ENCODE results near the gene LPCAT3. TPM values are rescaled to one million over a fixed set of nuclear protein-coding genes. Genes with fewer than 3 reads are reported as not detected.

LPCAT3 gene
- total and polyA plus RNA-seq, 2 of the 13 experiments (the other 11 are each of a cell fraction or from before 2014, with no cell fraction given), result 44.5 to 64.3 TPM

DNA sequence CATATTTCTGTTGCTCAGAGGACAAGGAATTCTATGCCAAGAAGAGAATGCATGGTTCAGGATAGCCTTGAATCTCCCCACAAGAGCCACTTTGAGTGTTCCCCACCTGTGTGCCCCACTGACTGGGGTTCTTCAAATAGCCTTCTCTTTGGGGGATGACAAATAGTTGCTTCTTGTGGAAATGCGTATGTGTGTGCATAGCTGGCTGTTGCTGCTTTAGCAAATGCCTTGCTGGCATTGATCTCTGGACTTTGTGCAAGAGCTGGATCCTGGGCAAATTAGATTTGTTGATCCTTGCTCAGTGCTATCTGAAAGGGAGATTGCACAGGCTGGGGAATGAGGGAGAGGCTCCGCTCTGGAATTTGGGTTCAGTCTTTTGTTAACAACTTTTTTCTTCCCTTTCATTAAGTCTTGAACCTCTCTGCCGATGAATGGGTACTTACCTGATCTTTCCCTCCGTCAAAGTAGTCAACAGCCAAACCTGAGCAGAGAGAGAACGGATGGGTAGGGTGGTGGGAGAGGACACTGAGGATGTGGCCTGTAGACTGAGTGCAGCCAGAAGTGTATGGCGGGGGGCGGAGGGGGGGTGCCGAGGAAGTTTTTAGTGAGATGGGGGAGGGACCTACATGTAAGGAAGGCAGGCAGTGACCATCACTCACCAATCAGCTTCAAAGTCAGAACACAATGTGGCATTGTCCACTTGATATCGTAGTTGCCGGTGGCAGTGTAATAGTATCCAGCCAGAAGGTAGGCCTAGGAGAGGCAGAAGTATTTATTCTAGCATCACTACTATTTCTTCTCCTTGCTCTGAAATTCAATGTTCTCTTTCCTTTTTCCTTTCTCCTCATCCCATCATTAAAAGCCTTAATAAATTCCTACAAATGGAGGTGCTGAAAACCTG is 36.9 kb downstream of the LPCAT3 start (continued):
- TF ChIP-seq, protein P1, sequence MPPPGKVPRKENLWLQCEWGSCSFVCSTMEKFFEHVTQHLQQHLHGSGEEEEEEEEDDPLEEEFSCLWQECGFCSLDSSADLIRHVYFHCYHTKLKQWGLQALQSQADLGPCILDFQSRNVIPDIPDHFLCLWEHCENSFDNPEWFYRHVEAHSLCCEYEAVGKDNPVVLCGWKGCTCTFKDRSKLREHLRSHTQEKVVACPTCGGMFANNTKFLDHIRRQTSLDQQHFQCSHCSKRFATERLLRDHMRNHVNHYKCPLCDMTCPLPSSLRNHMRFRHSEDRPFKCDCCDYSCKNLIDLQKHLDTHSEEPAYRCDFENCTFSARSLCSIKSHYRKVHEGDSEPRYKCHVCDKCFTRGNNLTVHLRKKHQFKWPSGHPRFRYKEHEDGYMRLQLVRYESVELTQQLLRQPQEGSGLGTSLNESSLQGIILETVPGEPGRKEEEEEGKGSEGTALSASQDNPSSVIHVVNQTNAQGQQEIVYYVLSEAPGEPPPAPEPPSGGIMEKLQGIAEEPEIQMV (CRISPR knock-in tag; IDR thresholded peaks at IDR 0.05; ENCODE audit: low read depth), result no peak
- TF ChIP-seq NFYB (CRISPR knock-in tag; IDR thresholded peaks at IDR 0.05) (no peak), SALL1 (CRISPR knock-in tag; IDR thresholded peaks at IDR 0.05) (peak; percentile 82), MEIS2 (CRISPR knock-in tag; IDR thresholded peaks at IDR 0.05) (0 out of 2 replicates have a peak, but pooled peaks have one; percentile 3), ZNF563 (CRISPR knock-in tag; IDR thresholded peaks at IDR 0.05) (peak; percentile 58; the same call in 1 of the 2 replicates), HES4 (CRISPR knock-in tag; IDR thresholded peaks at IDR 0.05; ENCODE audit: borderline replicate concordance) (no peak), ZNF577 (CRISPR knock-in tag; IDR thresholded peaks at IDR 0.05; ENCODE audit: borderline replicate concordance, low read depth) (no peak), DPF2 (CRISPR knock-in tag; IDR thresholded peaks at IDR 0.05; ENCODE audit: borderline replicate concordance, low read depth) (peak; percentile 80; the same call in 1 of the 2 replicates), SMAD1 (CRISPR knock-in tag; IDR thresholded peaks at IDR 0.05; ENCODE audit: borderline replicate concordance, low read depth) (no peak), MED1 (CRISPR knock-in tag; IDR thresholded peaks at IDR 0.05) (peak; percentile 78), ZNF326 (CRISPR knock-in tag; IDR thresholded peaks at IDR 0.05; ENCODE audit: borderline replicate concordance) (no peak), RFX1 (IDR thresholded peaks at IDR 0.05) (no peak), ZNF598 (CRISPR knock-in tag; IDR thresholded peaks at IDR 0.05; ENCODE audit: borderline replicate concordance) (no peak)
- TF ChIP-seq, protein P2, sequence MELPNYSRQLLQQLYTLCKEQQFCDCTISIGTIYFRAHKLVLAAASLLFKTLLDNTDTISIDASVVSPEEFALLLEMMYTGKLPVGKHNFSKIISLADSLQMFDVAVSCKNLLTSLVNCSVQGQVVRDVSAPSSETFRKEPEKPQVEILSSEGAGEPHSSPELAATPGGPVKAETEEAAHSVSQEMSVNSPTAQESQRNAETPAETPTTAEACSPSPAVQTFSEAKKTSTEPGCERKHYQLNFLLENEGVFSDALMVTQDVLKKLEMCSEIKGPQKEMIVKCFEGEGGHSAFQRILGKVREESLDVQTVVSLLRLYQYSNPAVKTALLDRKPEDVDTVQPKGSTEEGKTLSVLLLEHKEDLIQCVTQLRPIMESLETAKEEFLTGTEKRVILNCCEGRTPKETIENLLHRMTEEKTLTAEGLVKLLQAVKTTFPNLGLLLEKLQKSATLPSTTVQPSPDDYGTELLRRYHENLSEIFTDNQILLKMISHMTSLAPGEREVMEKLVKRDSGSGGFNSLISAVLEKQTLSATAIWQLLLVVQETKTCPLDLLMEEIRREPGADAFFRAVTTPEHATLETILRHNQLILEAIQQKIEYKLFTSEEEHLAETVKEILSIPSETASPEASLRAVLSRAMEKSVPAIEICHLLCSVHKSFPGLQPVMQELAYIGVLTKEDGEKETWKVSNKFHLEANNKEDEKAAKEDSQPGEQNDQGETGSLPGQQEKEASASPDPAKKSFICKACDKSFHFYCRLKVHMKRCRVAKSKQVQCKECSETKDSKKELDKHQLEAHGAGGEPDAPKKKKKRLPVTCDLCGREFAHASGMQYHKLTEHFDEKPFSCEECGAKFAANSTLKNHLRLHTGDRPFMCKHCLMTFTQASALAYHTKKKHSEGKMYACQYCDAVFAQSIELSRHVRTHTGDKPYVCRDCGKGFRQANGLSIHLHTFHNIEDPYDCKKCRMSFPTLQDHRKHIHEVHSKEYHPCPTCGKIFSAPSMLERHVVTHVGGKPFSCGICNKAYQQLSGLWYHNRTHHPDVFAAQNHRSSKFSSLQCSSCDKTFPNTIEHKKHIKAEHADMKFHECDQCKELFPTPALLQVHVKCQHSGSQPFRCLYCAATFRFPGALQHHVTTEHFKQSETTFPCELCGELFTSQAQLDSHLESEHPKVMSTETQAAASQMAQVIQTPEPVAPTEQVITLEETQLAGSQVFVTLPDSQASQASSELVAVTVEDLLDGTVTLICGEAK (IDR thresholded peaks at IDR 0.05), result no peak
- TF ChIP-seq, protein P2 (CRISPR knock-in tag; IDR thresholded peaks at IDR 0.05), result no peak
- TF ChIP-seq, protein P3, sequence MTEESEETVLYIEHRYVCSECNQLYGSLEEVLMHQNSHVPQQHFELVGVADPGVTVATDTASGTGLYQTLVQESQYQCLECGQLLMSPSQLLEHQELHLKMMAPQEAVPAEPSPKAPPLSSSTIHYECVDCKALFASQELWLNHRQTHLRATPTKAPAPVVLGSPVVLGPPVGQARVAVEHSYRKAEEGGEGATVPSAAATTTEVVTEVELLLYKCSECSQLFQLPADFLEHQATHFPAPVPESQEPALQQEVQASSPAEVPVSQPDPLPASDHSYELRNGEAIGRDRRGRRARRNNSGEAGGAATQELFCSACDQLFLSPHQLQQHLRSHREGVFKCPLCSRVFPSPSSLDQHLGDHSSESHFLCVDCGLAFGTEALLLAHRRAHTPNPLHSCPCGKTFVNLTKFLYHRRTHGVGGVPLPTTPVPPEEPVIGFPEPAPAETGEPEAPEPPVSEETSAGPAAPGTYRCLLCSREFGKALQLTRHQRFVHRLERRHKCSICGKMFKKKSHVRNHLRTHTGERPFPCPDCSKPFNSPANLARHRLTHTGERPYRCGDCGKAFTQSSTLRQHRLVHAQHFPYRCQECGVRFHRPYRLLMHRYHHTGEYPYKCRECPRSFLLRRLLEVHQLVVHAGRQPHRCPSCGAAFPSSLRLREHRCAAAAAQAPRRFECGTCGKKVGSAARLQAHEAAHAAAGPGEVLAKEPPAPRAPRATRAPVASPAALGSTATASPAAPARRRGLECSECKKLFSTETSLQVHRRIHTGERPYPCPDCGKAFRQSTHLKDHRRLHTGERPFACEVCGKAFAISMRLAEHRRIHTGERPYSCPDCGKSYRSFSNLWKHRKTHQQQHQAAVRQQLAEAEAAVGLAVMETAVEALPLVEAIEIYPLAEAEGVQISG (CRISPR knock-in tag; IDR thresholded peaks at IDR 0.05), result peak; percentile 40; the same call in 1 of the 2 replicates

Measured in HepG2 (cell line).